C4-2B (cell line): ENCODE results near the gene IRGC.

ENCODE experiments used
- H3K27ac ChIP-seq: fragments of 450-650 bp; 2 replicates; pipeline ENCODE4 v1.5.1; 2017
- ZFX ChIP-seq: fragments of 450-650 bp; IDR thresholded peaks from 2 replicates; pipeline ENCODE4 v1.6.1; 2017
- TF ChIP-seq, protein P1 (sequence below): fragments of 450-650 bp; conservative IDR thresholded peaks from 2 replicates; pipeline ENCODE4 v1.5.1; 2017; ENCODE audit warnings: mild to moderate bottlenecking

The IRGC gene

DNA sequence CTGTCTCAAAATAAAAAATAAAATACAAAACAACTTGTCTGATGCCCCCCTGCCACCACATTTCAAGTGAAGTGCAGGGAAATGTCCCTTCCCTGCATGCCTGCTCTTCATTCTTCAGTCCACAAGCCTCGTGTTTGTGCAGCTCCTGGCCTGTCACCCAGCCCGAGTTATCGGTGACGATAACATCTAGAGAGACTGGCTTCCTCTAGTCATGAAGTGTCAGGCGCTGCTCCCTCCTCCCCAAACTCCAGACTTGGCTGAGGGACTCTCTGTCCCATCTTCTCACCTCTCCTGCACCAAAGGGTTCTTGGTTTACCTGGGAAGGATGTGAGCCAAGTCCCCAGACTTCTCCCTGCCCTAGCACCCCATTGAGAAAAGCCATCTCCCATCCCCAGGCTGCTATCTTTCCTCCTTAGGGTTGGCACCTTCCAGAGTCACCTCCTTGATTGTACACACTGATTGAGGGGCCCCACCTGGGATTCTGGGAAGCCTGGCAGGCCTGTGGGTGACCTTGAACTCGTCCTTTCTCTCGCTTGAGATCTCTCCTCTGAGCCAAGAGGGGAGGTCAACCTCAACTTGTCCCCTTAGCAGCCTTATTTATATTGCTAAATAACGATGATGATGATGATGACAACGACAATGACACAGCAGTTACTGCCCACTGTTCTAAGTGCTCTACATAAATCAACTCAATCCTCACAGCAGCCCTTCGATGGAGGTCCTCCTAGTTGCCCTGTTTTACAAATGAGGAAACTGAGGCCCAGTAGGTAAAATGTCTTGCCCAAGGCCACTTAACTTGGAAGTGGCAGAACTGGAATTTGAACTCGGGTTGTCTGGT, 32.8 kb upstream of the IRGC start:
- TF ChIP-seq, protein P1, sequence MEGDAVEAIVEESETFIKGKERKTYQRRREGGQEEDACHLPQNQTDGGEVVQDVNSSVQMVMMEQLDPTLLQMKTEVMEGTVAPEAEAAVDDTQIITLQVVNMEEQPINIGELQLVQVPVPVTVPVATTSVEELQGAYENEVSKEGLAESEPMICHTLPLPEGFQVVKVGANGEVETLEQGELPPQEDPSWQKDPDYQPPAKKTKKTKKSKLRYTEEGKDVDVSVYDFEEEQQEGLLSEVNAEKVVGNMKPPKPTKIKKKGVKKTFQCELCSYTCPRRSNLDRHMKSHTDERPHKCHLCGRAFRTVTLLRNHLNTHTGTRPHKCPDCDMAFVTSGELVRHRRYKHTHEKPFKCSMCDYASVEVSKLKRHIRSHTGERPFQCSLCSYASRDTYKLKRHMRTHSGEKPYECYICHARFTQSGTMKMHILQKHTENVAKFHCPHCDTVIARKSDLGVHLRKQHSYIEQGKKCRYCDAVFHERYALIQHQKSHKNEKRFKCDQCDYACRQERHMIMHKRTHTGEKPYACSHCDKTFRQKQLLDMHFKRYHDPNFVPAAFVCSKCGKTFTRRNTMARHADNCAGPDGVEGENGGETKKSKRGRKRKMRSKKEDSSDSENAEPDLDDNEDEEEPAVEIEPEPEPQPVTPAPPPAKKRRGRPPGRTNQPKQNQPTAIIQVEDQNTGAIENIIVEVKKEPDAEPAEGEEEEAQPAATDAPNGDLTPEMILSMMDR, result no peak
- TF ChIP-seq ZFX, result no peak
- H3K27ac ChIP-seq, result no peak overlapping the region

DNA sequence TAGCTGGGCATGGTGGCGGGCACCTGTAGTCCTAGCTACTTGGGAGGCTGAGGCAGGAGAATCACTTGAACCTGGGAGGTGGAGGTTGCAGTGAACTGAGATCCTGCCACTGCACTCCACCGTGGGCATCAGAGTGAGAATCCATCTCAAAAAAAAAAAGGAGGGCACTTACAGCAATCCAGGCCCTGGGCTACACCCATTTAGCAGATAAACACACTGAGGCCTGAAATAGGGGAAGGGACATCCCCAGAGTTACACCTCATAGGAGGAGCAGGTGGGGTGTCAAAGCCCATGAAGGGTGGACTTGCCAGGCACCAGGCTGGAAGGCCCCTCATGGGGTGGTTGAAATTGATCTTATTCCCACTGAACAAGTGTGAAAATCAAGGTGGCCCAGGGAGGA, 32.0 kb upstream of the IRGC start:
- TF ChIP-seq, protein P1, result no peak
- no peak for TF ChIP-seq ZFX
- no peak overlapping the region for H3K27ac ChIP-seq

DNA sequence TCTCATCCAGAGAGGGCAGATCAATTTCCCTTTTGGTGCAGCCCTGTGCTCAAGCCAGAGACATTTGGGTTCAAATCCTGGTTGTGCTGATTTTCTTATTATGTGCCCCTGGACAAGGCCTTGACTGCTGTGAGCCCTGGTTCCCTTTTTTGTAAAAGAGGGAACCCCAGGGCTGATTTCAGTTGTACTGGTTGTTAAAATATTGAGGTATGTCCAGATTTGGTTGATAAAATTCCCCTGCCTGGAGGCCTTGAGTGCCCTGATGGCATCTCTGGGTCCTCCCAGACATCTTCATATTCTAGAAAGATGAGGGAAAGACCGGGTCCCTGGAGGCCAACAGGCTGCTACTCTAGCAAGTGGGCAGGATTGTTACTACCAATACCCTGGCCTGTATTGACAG, 31.6 kb upstream of the IRGC start:
- TF ChIP-seq ZFX, result no peak
- TF ChIP-seq, protein P1, result no peak
- no peak overlapping the region for H3K27ac ChIP-seq

DNA sequence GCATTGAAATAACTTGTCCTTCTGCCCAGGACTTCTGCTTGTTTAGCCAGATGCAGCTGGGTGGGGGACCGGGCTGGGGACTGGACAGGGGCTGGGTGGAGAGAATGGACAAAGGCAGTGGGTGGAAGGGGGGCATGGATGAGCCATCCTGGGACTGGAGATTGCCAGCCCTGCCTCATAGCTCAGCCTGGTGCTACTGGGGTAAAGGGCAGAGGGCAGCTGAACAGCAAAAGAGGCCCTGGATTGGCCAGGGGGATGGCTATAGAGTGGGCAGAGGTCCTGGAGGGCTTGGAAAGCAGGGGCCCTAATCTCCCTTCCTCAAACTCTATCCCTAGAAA, 28.2 kb upstream of the IRGC start:
- H3K27ac ChIP-seq, result no peak overlapping the region
- TF ChIP-seq, protein P1, result no peak
- TF ChIP-seq ZFX, result no peak

DNA sequence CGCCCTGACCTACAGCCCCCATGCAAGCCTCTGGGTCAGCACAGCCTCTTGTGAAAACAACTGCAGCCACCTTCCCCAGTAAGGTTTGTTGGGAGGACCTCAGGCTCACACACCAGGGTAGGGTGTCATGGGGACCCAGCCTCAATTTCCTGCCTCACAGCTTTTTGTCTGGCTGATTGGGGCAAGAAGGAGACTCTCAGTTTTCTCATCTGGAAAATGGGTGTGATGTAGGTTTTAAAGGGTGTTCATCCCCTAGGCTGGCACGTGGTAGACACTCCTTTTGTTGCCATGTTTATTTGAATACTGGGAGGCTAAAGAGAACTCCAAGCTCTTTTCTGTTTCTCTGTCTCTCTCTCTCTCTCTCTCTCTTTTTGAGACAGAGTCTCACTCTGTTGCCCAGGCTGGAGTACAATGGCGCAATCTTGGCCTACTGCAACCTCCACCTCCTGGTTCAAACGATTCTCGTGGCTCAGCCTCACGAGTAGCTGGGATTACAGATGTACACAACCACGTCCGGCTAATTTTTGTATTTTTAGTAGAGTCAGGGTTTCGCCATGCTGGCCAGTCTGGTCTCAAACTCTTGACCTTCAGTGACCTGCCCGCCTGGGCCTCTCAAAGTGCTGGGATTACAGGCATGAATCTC, 27.7 kb upstream of the IRGC start:
- TF ChIP-seq ZFX, result no peak
- TF ChIP-seq, protein P1, result no peak
- no peak overlapping the region for H3K27ac ChIP-seq

DNA sequence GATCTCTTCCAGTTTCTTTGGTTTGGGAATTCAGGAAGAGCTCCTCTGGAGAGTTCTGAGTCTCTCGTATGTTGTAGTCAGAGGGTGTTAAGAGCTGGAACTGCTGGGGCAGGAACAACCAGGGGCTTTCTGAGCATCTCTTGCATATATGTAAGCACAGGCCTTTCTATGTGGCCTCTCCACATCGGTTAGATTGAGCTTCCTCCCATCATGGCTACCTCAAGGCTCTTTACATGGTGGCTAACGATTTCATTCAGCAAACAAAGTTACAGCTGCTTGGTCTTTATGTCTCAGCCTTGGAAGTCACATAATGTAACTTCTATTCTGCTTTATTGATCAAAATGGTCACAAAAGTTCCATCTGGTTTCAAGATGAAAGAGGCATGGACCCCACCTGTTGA, 25.4 kb upstream of the IRGC start:
- H3K27ac ChIP-seq, result no peak overlapping the region
- TF ChIP-seq ZFX, result no peak
- TF ChIP-seq, protein P1, result no peak

DNA sequence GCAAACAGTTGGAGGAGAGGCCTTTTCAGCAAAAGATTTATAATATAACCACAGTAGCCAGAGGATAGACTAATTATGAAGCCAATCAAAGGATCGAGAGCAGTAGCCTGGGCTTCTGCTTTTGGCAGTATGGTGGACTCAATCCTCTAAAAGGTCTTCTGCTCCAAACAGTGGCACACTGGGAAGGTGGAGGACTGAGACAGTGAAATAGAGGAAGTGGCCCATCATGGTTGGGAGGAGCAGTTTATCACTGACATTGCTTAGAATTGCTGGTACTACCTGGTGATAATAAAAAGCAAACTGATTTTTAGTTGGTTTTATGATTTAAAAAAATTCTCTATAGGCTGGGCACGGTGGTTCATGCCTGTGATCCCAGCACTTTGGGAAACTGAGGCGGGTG, 25.0 kb upstream of the IRGC start:
- no peak overlapping the region for H3K27ac ChIP-seq
- TF ChIP-seq, protein P1, result no peak
- TF ChIP-seq ZFX, result no peak
